SK-N-SH treated with all-trans-retinoic acid at 6 μM for 48 hours (cell line): ENCODE results near the gene UGT1A1.

Experiments used
- OSR1 ChIP-seq: fragments of 250-450 bp; sonication (Bioruptor Pico); IDR thresholded peaks from 2 replicates; pipeline ENCODE4 v1.8.0; 2022; ENCODE audit warnings: moderate library complexity, mild to moderate bottlenecking, inconsistent platforms
- PATZ1 ChIP-seq: fragments of 250-450 bp; sonication (Bioruptor Pico); IDR thresholded peaks from 2 replicates; pipeline ENCODE4 v1.8.0; 2020; ENCODE audit warnings: mild to moderate bottlenecking, moderate library complexity, borderline replicate concordance
- POU6F1 ChIP-seq: fragments of 250-450 bp; sonication (Bioruptor Pico); IDR thresholded peaks from 2 replicates; pipeline ENCODE4 v1.8.0; 2021; ENCODE audit warnings: low read depth, mild to moderate bottlenecking, moderate library complexity, borderline replicate concordance
- ZFP3 ChIP-seq: fragments of 250-450 bp; sonication (Bioruptor Pico); IDR thresholded peaks from 2 replicates; pipeline ENCODE4 v1.5.0; 2020; ENCODE audit warnings: mild to moderate bottlenecking, moderate library complexity
- ZFP30 ChIP-seq: fragments of 450-650 bp; formaldehyde crosslinking; IDR thresholded peaks from 2 replicates; pipeline ENCODE4 v1.5.0; 2022; ENCODE audit warnings: mild to moderate bottlenecking, moderate library complexity

- no peak for TF ChIP-seq OSR1 (CRISPR knock-in tag)
- peak; percentile 47; the same call in 1 of the 2 replicates for TF ChIP-seq ZFP3 (CRISPR knock-in tag)
- 0 out of 2 replicates have a peak, but pooled peaks have one; percentile 21 for TF ChIP-seq PATZ1
- no peak for TF ChIP-seq POU6F1 (CRISPR knock-in tag)
- no peak for TF ChIP-seq ZFP30 (CRISPR knock-in tag)
Observed at GRCh38 chr2:233761040-233761769, 1.1 kb downstream of the UGT1A1 start.
